ENCODE measurements around the gene SLC17A7. TPM values are rescaled to one million over a fixed set of nuclear protein-coding genes. Genes with fewer than 3 reads are reported as not detected.

SLC17A7 gene
- total and polyA plus RNA-seq, 5 donors from 2014 or later: not detected

- Histone ChIP-seq H3K9me3 (ENCODE audit: control insufficient read depth in 2 of 2, low read length in 2 of 2) (no peaks in the 10 kb centered on the region), H3K27ac (ENCODE audit: insufficient read depth, low read length, poor library complexity, severe bottlenecking) (no peak overlapping the region), H3K4me1 (ENCODE audit: control insufficient read depth, insufficient read depth, low read length, poor library complexity, severe bottlenecking) (peaks cover 23% of the 10 kb centered on the region), H3K4me3 (ENCODE audit: low read depth, low read length) (no peak overlapping the region), H3K27me3 (ENCODE audit: control insufficient read depth, insufficient read depth, low read length) (no peaks in the 10 kb centered on the region), H3K36me3 (ENCODE audit: control insufficient read depth, insufficient read depth, low read length) (peaks cover 17% of the 10 kb centered on the region)
- DNase-seq (no peak), ATAC-seq (ENCODE audit: low read depth in 2 of 2) (no peak)
- no peaks in the 10 kb centered on the region for H3K27me3 Mint-ChIP-seq
- peak overlapping the region in 3 of 4 donors; percentile 1 to 64 (median 30) for H3K4me3 Mint-ChIP-seq
- H3K4me1 Mint-ChIP-seq: peaks cover 7 to 48% (median 23%) of the 10 kb centered on the region in 4 donors
- H3K27ac Mint-ChIP-seq: peak overlapping the region in 2 of 3 donors; percentile 25 to 42
- peaks cover 18% of the 10 kb centered on the region for H3K36me3 Mint-ChIP-seq
- H3K9me3 Mint-ChIP-seq: no peaks in the 10 kb centered on the region
These were observed 15.0 kb upstream of the SLC17A7 start for GRCh38 chr19:49456326-49456725.

DNA sequence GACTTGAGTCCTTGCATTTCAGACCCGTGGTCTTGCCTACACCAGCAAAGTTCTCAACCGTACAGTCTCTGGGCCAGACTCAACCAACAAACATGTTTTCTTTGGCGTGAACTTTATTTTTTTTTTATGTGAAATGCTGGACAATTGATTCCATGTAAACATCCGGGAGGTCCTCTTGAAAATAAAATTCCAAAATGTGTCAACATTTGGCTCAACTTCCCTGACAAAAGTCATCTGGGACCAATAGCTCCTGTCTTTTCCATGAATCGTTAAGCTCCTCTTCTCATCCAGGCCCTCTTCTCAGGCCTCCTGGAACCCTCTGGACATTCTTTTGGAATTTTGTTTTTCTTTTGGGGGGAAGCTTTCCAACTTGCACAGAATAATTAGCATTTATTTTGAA is 14.4 kb upstream of the SLC17A7 start:
- H3K9me3 ChIP-seq (ENCODE audit: control insufficient read depth in 2 of 2, low read length in 2 of 2): no peaks in the 10 kb centered on the region
- H3K9me3 Mint-ChIP-seq: no peaks in the 10 kb centered on the region
- no peak overlapping the region for H3K4me3 ChIP-seq (ENCODE audit: low read depth, low read length)
- ATAC-seq (ENCODE audit: low read depth in 2 of 2): no peak
- peaks cover 19% of the 10 kb centered on the region for H3K36me3 Mint-ChIP-seq
- peak overlapping the region in 3 of 4 donors; percentile 1 to 64 (median 30) for H3K4me3 Mint-ChIP-seq
- no peak for DNase-seq
- H3K27me3 ChIP-seq (ENCODE audit: control insufficient read depth, insufficient read depth, low read length): no peaks in the 10 kb centered on the region
- peaks cover 28% of the 10 kb centered on the region for H3K4me1 ChIP-seq (ENCODE audit: control insufficient read depth, insufficient read depth, low read length, poor library complexity, severe bottlenecking)
- H3K27ac Mint-ChIP-seq: peak overlapping the region in 2 of 3 donors; percentile 13 to 25
- H3K36me3 ChIP-seq (ENCODE audit: control insufficient read depth, insufficient read depth, low read length): peaks cover 17% of the 10 kb centered on the region
- no peaks in the 10 kb centered on the region for H3K27me3 Mint-ChIP-seq
- H3K4me1 Mint-ChIP-seq: peaks cover 7 to 50% (median 24%) of the 10 kb centered on the region in 4 donors
- no peak overlapping the region for H3K27ac ChIP-seq (ENCODE audit: insufficient read depth, low read length, poor library complexity, severe bottlenecking)

GRCh38 chr19:49453757-49454240 is 12.5 kb upstream of the SLC17A7 start:
- H3K27ac ChIP-seq (ENCODE audit: insufficient read depth, low read length, poor library complexity, severe bottlenecking): peak overlapping the region; percentile 94
- H3K4me3 ChIP-seq (ENCODE audit: low read depth, low read length): peak overlapping the region; percentile 89
- Mint-ChIP-seq H3K36me3 (peaks cover 20% of the 10 kb centered on the region), H3K27me3 (no peaks in the 10 kb centered on the region), H3K4me3 (peak overlapping the region; percentile 94 to 100 (median 96)), H3K9me3 (no peaks in the 10 kb centered on the region), H3K4me1 (peaks cover 7 to 62% (median 32%) of the 10 kb centered on the region in 4 donors), H3K27ac (peak overlapping the region; percentile 98 to 99 (median 99))
- peaks cover 37% of the 10 kb centered on the region for H3K4me1 ChIP-seq (ENCODE audit: control insufficient read depth, insufficient read depth, low read length, poor library complexity, severe bottlenecking)
- no peaks in the 10 kb centered on the region for H3K27me3 ChIP-seq (ENCODE audit: control insufficient read depth, insufficient read depth, low read length)
- no peak for DNase-seq
- H3K36me3 ChIP-seq (ENCODE audit: control insufficient read depth, insufficient read depth, low read length): peaks cover 12% of the 10 kb centered on the region
- H3K9me3 ChIP-seq (ENCODE audit: control insufficient read depth in 2 of 2, low read length in 2 of 2): no peaks in the 10 kb centered on the region
- ATAC-seq (ENCODE audit: low read depth in 2 of 2): no peak

- peaks cover 27% of the 10 kb centered on the region for H3K36me3 Mint-ChIP-seq
- Histone ChIP-seq H3K27me3 (ENCODE audit: control insufficient read depth, insufficient read depth, low read length) (no peaks in the 10 kb centered on the region), H3K36me3 (ENCODE audit: control insufficient read depth, insufficient read depth, low read length) (peaks cover 15% of the 10 kb centered on the region), H3K4me3 (ENCODE audit: low read depth, low read length) (peak within 1 kb of the TSS; percentile 99), H3K9me3 (ENCODE audit: control insufficient read depth in 2 of 2, low read length in 2 of 2) (no peaks in the 10 kb centered on the region), H3K4me1 (ENCODE audit: control insufficient read depth, insufficient read depth, low read length, poor library complexity, severe bottlenecking) (peaks cover 43% of the 10 kb centered on the region), H3K27ac (ENCODE audit: insufficient read depth, low read length, poor library complexity, severe bottlenecking) (peak within 1 kb of the TSS; percentile 94)
- H3K4me3 Mint-ChIP-seq: peak within 1 kb of the TSS; percentile 95 to 100 (median 97)
- peaks cover 7 to 68% (median 34%) of the 10 kb centered on the region in 4 donors for H3K4me1 Mint-ChIP-seq
- DNase-seq (peak; percentile 96 to 99 (median 97)), ATAC-seq (ENCODE audit: low read depth in 2 of 2) (peak; percentile 90 to 92)
- H3K27me3 Mint-ChIP-seq: no peaks in the 10 kb centered on the region
- peak within 1 kb of the TSS; percentile 98 to 99 (median 99) for H3K27ac Mint-ChIP-seq
- H3K9me3 Mint-ChIP-seq: no peaks in the 10 kb centered on the region
These were observed 11.9 kb upstream of the SLC17A7 start, which contains the start of gene ALDH16A1 for GRCh38 chr19:49453013-49453756. Gene ALDH16A1 (plus strand): TSS chr19:49453225. CDS start chr19:49453332, 107 bp downstream.

DNA sequence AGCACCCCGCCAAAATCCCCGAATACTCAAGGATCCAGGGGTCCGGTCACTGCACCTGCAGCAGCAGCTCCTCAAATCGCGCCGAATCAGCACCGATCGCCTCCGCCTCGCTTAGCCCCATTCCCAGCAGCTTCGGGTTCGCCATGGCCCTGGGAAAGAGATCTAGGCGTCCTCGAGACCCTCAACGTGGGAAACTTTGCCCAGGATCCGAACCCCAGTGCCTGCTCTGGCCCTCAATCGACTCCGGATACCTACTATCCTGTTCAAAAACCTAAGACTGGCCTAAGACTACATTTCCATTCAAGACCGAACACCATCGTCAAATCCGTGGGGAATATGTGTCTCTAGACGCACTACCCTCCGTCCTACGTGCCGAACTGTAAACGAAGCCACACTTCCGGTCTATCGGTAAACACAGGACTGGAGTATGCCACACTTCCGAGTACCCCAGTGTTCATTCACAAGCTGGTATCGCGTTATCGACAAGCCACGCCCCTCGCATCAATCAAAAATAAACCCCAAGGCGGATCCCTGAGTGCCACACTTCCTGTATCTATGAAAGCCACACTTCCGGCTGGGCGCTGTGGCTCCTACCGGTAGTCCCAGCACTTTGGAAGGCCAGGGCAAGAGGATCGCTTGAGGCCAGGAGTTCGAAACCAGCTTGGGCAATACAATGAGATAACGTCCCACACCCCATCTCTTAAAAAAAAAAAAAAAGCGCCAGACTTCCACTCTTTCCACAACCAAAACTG is 10.3 kb upstream of the SLC17A7 start, which contains the start of gene PIH1D1:
PIH1D1 (minus strand) TSS at position 385 of the 752 bp plus-strand sequence; CDS start at position 145, 240 bp downstream.
- peaks cover 7 to 65% (median 32%) of the 10 kb centered on the region in 4 donors for H3K4me1 Mint-ChIP-seq
- peak within 1 kb of the TSS; percentile 95 to 100 (median 97) for H3K4me3 Mint-ChIP-seq
- no peaks in the 10 kb centered on the region for H3K9me3 Mint-ChIP-seq
- Histone ChIP-seq H3K4me1 (ENCODE audit: control insufficient read depth, insufficient read depth, low read length, poor library complexity, severe bottlenecking) (peaks cover 47% of the 10 kb centered on the region), H3K9me3 (ENCODE audit: control insufficient read depth in 2 of 2, low read length in 2 of 2) (no peaks in the 10 kb centered on the region), H3K4me3 (ENCODE audit: low read depth, low read length) (peak within 1 kb of the TSS; percentile 99), H3K27ac (ENCODE audit: insufficient read depth, low read length, poor library complexity, severe bottlenecking) (peak within 1 kb of the TSS; percentile 94), H3K36me3 (ENCODE audit: control insufficient read depth, insufficient read depth, low read length) (peaks cover 26% of the 10 kb centered on the region), H3K27me3 (ENCODE audit: control insufficient read depth, insufficient read depth, low read length) (no peaks in the 10 kb centered on the region)
- no peaks in the 10 kb centered on the region for H3K27me3 Mint-ChIP-seq
- ATAC-seq (ENCODE audit: low read depth in 2 of 2) (peak; percentile 66 to 69), DNase-seq (peak; percentile 91 to 99 (median 95))
- H3K36me3 Mint-ChIP-seq: peaks cover 24% of the 10 kb centered on the region
- peak within 1 kb of the TSS; percentile 98 to 99 (median 99) for H3K27ac Mint-ChIP-seq

- DNase-seq (no peak), ATAC-seq (ENCODE audit: low read depth in 2 of 2) (no peak)
- Mint-ChIP-seq H3K27me3 (no peaks in the 10 kb centered on the region), H3K9me3 (no peaks in the 10 kb centered on the region), H3K4me3 (peak overlapping the region; percentile 95 to 100 (median 97)), H3K4me1 (peaks cover 7 to 64% (median 31%) of the 10 kb centered on the region in 4 donors), H3K36me3 (peaks cover 23% of the 10 kb centered on the region), H3K27ac (peak overlapping the region in 2 of 3 donors; percentile 98 to 99)
- Histone ChIP-seq H3K4me3 (ENCODE audit: low read depth, low read length) (peak overlapping the region; percentile 74), H3K36me3 (ENCODE audit: control insufficient read depth, insufficient read depth, low read length) (peaks cover 30% of the 10 kb centered on the region), H3K4me1 (ENCODE audit: control insufficient read depth, insufficient read depth, low read length, poor library complexity, severe bottlenecking) (peaks cover 47% of the 10 kb centered on the region), H3K27ac (ENCODE audit: insufficient read depth, low read length, poor library complexity, severe bottlenecking) (no peak overlapping the region), H3K9me3 (ENCODE audit: control insufficient read depth in 2 of 2, low read length in 2 of 2) (no peaks in the 10 kb centered on the region), H3K27me3 (ENCODE audit: control insufficient read depth, insufficient read depth, low read length) (no peaks in the 10 kb centered on the region)
These were observed 9.1 kb upstream of the SLC17A7 start for GRCh38 chr19:49450405-49450804.

- Histone ChIP-seq H3K4me1 (ENCODE audit: control insufficient read depth, insufficient read depth, low read length, poor library complexity, severe bottlenecking) (peaks cover 40% of the 10 kb centered on the region), H3K27me3 (ENCODE audit: control insufficient read depth, insufficient read depth, low read length) (no peaks in the 10 kb centered on the region), H3K36me3 (ENCODE audit: control insufficient read depth, insufficient read depth, low read length) (peaks cover 30% of the 10 kb centered on the region), H3K9me3 (ENCODE audit: control insufficient read depth in 2 of 2, low read length in 2 of 2) (no peaks in the 10 kb centered on the region), H3K4me3 (ENCODE audit: low read depth, low read length) (no peak overlapping the region), H3K27ac (ENCODE audit: insufficient read depth, low read length, poor library complexity, severe bottlenecking) (no peak overlapping the region)
- no peak for ATAC-seq (ENCODE audit: low read depth in 2 of 2)
- peaks cover 7 to 67% (median 30%) of the 10 kb centered on the region in 4 donors for H3K4me1 Mint-ChIP-seq
- H3K9me3 Mint-ChIP-seq: no peaks in the 10 kb centered on the region
- peaks cover 6% of the 10 kb centered on the region for H3K27me3 Mint-ChIP-seq
- peak overlapping the region in 2 of 4 donors; percentile 54 to 62 for H3K4me3 Mint-ChIP-seq
- peak overlapping the region in 2 of 3 donors; percentile 32 to 69 for H3K27ac Mint-ChIP-seq
- DNase-seq: no peak
- peaks cover 23% of the 10 kb centered on the region for H3K36me3 Mint-ChIP-seq
These were observed 7.1 kb upstream of the SLC17A7 start for GRCh38 chr19:49448432-49448786.

Data from CD4-positive, CD25-positive, alpha-beta regulatory T cell (primary cell).